ENCODE measurements around the gene SKAP1.

SKAP1 gene

GRCh38 chr17:48384164-48384563, 45.9 kb downstream of the SKAP1 start:
- TF ChIP-seq CSRNP3 (CRISPR knock-in tag; IDR thresholded peaks at IDR 0.05) (no peak), GLIS3 (CRISPR knock-in tag; IDR thresholded peaks at IDR 0.05) (no peak), BACH2 (CRISPR knock-in tag; IDR thresholded peaks at IDR 0.05; ENCODE audit: borderline replicate concordance) (no peak), CSDC2 (CRISPR knock-in tag; IDR thresholded peaks at IDR 0.05) (no peak), ZFP3 (CRISPR knock-in tag; IDR thresholded peaks at IDR 0.05) (no peak), TOX (CRISPR knock-in tag; IDR thresholded peaks at IDR 0.05; ENCODE audit: borderline replicate concordance) (no peak), ZFP30 (CRISPR knock-in tag; IDR thresholded peaks at IDR 0.05) (no peak), RARB (CRISPR knock-in tag; IDR thresholded peaks at IDR 0.05) (no peak), PPARA (CRISPR knock-in tag; IDR thresholded peaks at IDR 0.05; ENCODE audit: borderline replicate concordance) (no peak), POU6F1 (CRISPR knock-in tag; IDR thresholded peaks at IDR 0.05; ENCODE audit: borderline replicate concordance, low read depth) (no peak), ZC3H10 (CRISPR knock-in tag; IDR thresholded peaks at IDR 0.05) (no peak)
- ATAC-seq = no peak

GRCh38 chr17:48382989-48383388, 47.0 kb downstream of the SKAP1 start:
- no peak for TF ChIP-seq CSDC2 (CRISPR knock-in tag; IDR thresholded peaks at IDR 0.05)
- ATAC-seq = no peak

- ATAC-seq = no peak
- TF ChIP-seq TCF4 (CRISPR knock-in tag; IDR thresholded peaks at IDR 0.05; ENCODE audit: borderline replicate concordance) = no peak
- no peak for TF ChIP-seq SNAI2 (CRISPR knock-in tag; IDR thresholded peaks at IDR 0.05)
- no peak for TF ChIP-seq TOX (CRISPR knock-in tag; IDR thresholded peaks at IDR 0.05; ENCODE audit: borderline replicate concordance)
- TF ChIP-seq CSDC2 (CRISPR knock-in tag; IDR thresholded peaks at IDR 0.05) = no peak
- TF ChIP-seq CREB5 (CRISPR knock-in tag; IDR thresholded peaks at IDR 0.05; ENCODE audit: low read depth) = no peak
- TF ChIP-seq BACH2 (CRISPR knock-in tag; IDR thresholded peaks at IDR 0.05; ENCODE audit: borderline replicate concordance) = no peak
- no peak for TF ChIP-seq ZFP30 (CRISPR knock-in tag; IDR thresholded peaks at IDR 0.05)
- no peak for TF ChIP-seq PATZ1 (CRISPR knock-in tag; IDR thresholded peaks at IDR 0.05; ENCODE audit: borderline replicate concordance)
- no peak for TF ChIP-seq RARB (CRISPR knock-in tag; IDR thresholded peaks at IDR 0.05)
- TF ChIP-seq ZNF565 (CRISPR knock-in tag; conservative IDR thresholded peaks at IDR 0.05; ENCODE audit: low read depth) = no peak
- no peak for TF ChIP-seq PPARA (CRISPR knock-in tag; IDR thresholded peaks at IDR 0.05; ENCODE audit: borderline replicate concordance)
- TF ChIP-seq ESRRG (CRISPR knock-in tag; IDR thresholded peaks at IDR 0.05) = no peak
- TF ChIP-seq TSHZ2 (CRISPR knock-in tag; IDR thresholded peaks at IDR 0.05) = no peak
- TF ChIP-seq ZNF8 (CRISPR knock-in tag; IDR thresholded peaks at IDR 0.05) = no peak
Observed at GRCh38 chr17:48378708-48379392, 51.2 kb downstream of the SKAP1 start.

Data from SK-N-SH treated with all-trans-retinoic acid at 6 μM for 48 hours (cell line).